Measurements from ENCODE around the gene GALNS.

GALNS gene

GRCh38 chr16:88883117-88883895 is 26.6 kb upstream of the GALNS start:
- Mint-ChIP-seq H3K4me3 (no peak overlapping the region), H3K9me3 (no peaks in the 10 kb centered on the region), H3K27me3 (no peaks in the 10 kb centered on the region), H3K27ac (no peak overlapping the region), H3K4me1 (ENCODE audit: low read depth) (peaks cover 2% of the 10 kb centered on the region), H3K36me3 (ENCODE audit: low read depth) (no peaks in the 10 kb centered on the region)
- no peak for DNase-seq

- no peaks in the 10 kb centered on the region for H3K36me3 Mint-ChIP-seq (ENCODE audit: low read depth)
- H3K9me3 Mint-ChIP-seq: no peaks in the 10 kb centered on the region
- H3K4me1 Mint-ChIP-seq (ENCODE audit: low read depth): peaks cover 2% of the 10 kb centered on the region
- no peak for DNase-seq
- no peak overlapping the region for H3K4me3 Mint-ChIP-seq
- H3K27me3 Mint-ChIP-seq: no peaks in the 10 kb centered on the region
- no peak overlapping the region for H3K27ac Mint-ChIP-seq
Observed at GRCh38 chr16:88882358-88883030, 25.7 kb upstream of the GALNS start.

- Mint-ChIP-seq H3K27ac (no peak overlapping the region), H3K4me3 (no peak overlapping the region), H3K4me1 (ENCODE audit: low read depth) (peaks cover 2% of the 10 kb centered on the region), H3K27me3 (no peaks in the 10 kb centered on the region), H3K36me3 (ENCODE audit: low read depth) (no peaks in the 10 kb centered on the region), H3K9me3 (no peaks in the 10 kb centered on the region)
- DNase-seq: no peak
Observed at GRCh38 chr16:88881675-88882357, 25.1 kb upstream of the GALNS start.

- Mint-ChIP-seq H3K27ac (no peak overlapping the region), H3K9me3 (no peaks in the 10 kb centered on the region), H3K4me1 (ENCODE audit: low read depth) (peaks cover 2% of the 10 kb centered on the region), H3K4me3 (no peak overlapping the region), H3K27me3 (no peaks in the 10 kb centered on the region), H3K36me3 (ENCODE audit: low read depth) (no peaks in the 10 kb centered on the region)
- DNase-seq: no peak
Observed at GRCh38 chr16:88881007-88881615, 24.4 kb upstream of the GALNS start.

GRCh38 chr16:88880226-88881006 is 23.7 kb upstream of the GALNS start:
- no peaks in the 10 kb centered on the region for H3K36me3 Mint-ChIP-seq (ENCODE audit: low read depth)
- no peak for DNase-seq
- no peaks in the 10 kb centered on the region for H3K9me3 Mint-ChIP-seq
- no peak overlapping the region for H3K4me3 Mint-ChIP-seq
- no peaks in the 10 kb centered on the region for H3K27me3 Mint-ChIP-seq
- peaks cover 2% of the 10 kb centered on the region for H3K4me1 Mint-ChIP-seq (ENCODE audit: low read depth)
- H3K27ac Mint-ChIP-seq: no peak overlapping the region

GRCh38 chr16:88879788-88880055 is 23.0 kb upstream of the GALNS start:
- Mint-ChIP-seq H3K27me3 (no peaks in the 10 kb centered on the region), H3K4me3 (no peak overlapping the region), H3K9me3 (no peaks in the 10 kb centered on the region), H3K27ac (no peak overlapping the region), H3K4me1 (ENCODE audit: low read depth) (peaks cover 2% of the 10 kb centered on the region), H3K36me3 (ENCODE audit: low read depth) (no peaks in the 10 kb centered on the region)
- no peak for DNase-seq

- H3K36me3 Mint-ChIP-seq (ENCODE audit: low read depth): no peaks in the 10 kb centered on the region
- no peak overlapping the region for H3K4me3 Mint-ChIP-seq
- no peaks in the 10 kb centered on the region for H3K27me3 Mint-ChIP-seq
- no peak for DNase-seq
- no peak overlapping the region for H3K27ac Mint-ChIP-seq
- H3K9me3 Mint-ChIP-seq: no peaks in the 10 kb centered on the region
- peaks cover 2% of the 10 kb centered on the region for H3K4me1 Mint-ChIP-seq (ENCODE audit: low read depth)
Observed at GRCh38 chr16:88878967-88879787, 22.4 kb upstream of the GALNS start.

- H3K36me3 Mint-ChIP-seq (ENCODE audit: low read depth): no peaks in the 10 kb centered on the region
- no peak overlapping the region for H3K27ac Mint-ChIP-seq
- no peak for DNase-seq
- peaks cover 2% of the 10 kb centered on the region for H3K4me1 Mint-ChIP-seq (ENCODE audit: low read depth)
- no peaks in the 10 kb centered on the region for H3K9me3 Mint-ChIP-seq
- no peak overlapping the region for H3K4me3 Mint-ChIP-seq
- H3K27me3 Mint-ChIP-seq: no peaks in the 10 kb centered on the region
Observed at GRCh38 chr16:88878356-88878755, 21.6 kb upstream of the GALNS start.

GRCh38 chr16:88877564-88878289 is 21.0 kb upstream of the GALNS start:
- H3K27ac Mint-ChIP-seq: no peak overlapping the region

GRCh38 chr16:88876942-88877526 is 20.3 kb upstream of the GALNS start:
- H3K36me3 Mint-ChIP-seq (ENCODE audit: low read depth): no peaks in the 10 kb centered on the region
- no peaks in the 10 kb centered on the region for H3K4me1 Mint-ChIP-seq (ENCODE audit: low read depth)
- H3K27me3 Mint-ChIP-seq: no peaks in the 10 kb centered on the region
- H3K9me3 Mint-ChIP-seq: no peaks in the 10 kb centered on the region
- no peak overlapping the region for H3K27ac Mint-ChIP-seq
- no peak overlapping the region for H3K4me3 Mint-ChIP-seq
- no peak for DNase-seq

More at GRCh38 chr16:88877564-88878289, 21.0 kb upstream of the GALNS start:
- DNase-seq: no peak
- Mint-ChIP-seq H3K9me3 (no peaks in the 10 kb centered on the region), H3K36me3 (ENCODE audit: low read depth) (no peaks in the 10 kb centered on the region), H3K4me3 (no peak overlapping the region), H3K27me3 (no peaks in the 10 kb centered on the region), H3K4me1 (ENCODE audit: low read depth) (peaks cover 2% of the 10 kb centered on the region)

- Mint-ChIP-seq H3K36me3 (ENCODE audit: low read depth) (no peaks in the 10 kb centered on the region), H3K27me3 (peaks cover 6% of the 10 kb centered on the region), H3K4me1 (ENCODE audit: low read depth) (peaks cover 4% of the 10 kb centered on the region), H3K9me3 (no peaks in the 10 kb centered on the region), H3K27ac (no peak overlapping the region), H3K4me3 (no peak overlapping the region)
- DNase-seq: no peak
Observed at GRCh38 chr16:88875703-88876234, 19.0 kb upstream of the GALNS start.

- peaks cover 6% of the 10 kb centered on the region for H3K4me1 Mint-ChIP-seq (ENCODE audit: low read depth)
- no peak overlapping the region for H3K4me3 Mint-ChIP-seq
- no peaks in the 10 kb centered on the region for H3K36me3 Mint-ChIP-seq (ENCODE audit: low read depth)
- DNase-seq: no peak
- no peak overlapping the region for H3K27ac Mint-ChIP-seq
- H3K27me3 Mint-ChIP-seq: peaks cover 12% of the 10 kb centered on the region
- H3K9me3 Mint-ChIP-seq: no peaks in the 10 kb centered on the region
Observed at GRCh38 chr16:88874938-88875599, 18.3 kb upstream of the GALNS start.
